ENCODE measurements around the gene BEND5.

Gene BEND5

GRCh38 chr1:48680411-48681035 lies 96.2 kb downstream of the BEND5 start:
- no peak for DNase-seq (ENCODE audit: low spot score)

- no peak for DNase-seq (ENCODE audit: low spot score)
Observed at GRCh38 chr1:48679859-48680258, 96.8 kb downstream of the BEND5 start.

- no peak for DNase-seq (ENCODE audit: low spot score)
Observed at GRCh38 chr1:48678710-48679505, 97.8 kb downstream of the BEND5 start.
